Epithelial cell of esophagus (primary cell): Measurements from ENCODE around the gene NEK5.
A peak's percentile ranks its signal among the peaks of the same experiment; 100 is the strongest.

ENCODE experiments used
- DNase-seq: peaks from one replicate; pipeline ENCODE4 v3.0.0; 2010; ENCODE audit warnings: low read depth
- H3K4me3 ChIP-seq: 2 replicates; pipeline ENCODE4 v1.5.1; 2011; ENCODE audit warnings: mild to moderate bottlenecking, low read length, control low read depth
- TF ChIP-seq, protein P1 (sequence below): IDR thresholded peaks from 2 replicates; pipeline ENCODE4 v1.5.1; 2011; ENCODE audit warnings: low read depth, mild to moderate bottlenecking, low read length, control low read depth, inconsistent platforms; ENCODE audit not compliant: insufficient read depth; ENCODE audit errors: missing control alignments

NEK5 gene

DNA sequence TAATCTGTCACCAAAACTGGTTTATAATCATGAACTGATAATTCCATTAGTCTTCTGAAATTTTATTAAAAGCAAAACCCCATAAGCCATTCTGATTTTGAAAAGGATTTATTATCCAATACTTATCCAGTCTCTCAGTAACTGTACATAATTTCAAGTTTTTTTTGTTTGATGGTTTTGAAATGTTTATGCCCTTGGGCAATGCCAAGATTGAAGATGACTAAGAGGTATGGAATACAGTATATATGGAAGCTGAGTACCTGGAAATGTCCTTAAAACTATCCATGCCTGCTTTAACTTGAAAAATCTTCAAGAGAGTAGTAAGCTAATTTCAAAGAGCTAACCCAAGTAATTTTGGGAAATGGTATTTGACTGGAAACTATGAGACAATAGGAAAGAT is 1.8 kb upstream of the NEK5 start:
- DNase-seq, result peak; percentile 54
- TF ChIP-seq, protein P1, sequence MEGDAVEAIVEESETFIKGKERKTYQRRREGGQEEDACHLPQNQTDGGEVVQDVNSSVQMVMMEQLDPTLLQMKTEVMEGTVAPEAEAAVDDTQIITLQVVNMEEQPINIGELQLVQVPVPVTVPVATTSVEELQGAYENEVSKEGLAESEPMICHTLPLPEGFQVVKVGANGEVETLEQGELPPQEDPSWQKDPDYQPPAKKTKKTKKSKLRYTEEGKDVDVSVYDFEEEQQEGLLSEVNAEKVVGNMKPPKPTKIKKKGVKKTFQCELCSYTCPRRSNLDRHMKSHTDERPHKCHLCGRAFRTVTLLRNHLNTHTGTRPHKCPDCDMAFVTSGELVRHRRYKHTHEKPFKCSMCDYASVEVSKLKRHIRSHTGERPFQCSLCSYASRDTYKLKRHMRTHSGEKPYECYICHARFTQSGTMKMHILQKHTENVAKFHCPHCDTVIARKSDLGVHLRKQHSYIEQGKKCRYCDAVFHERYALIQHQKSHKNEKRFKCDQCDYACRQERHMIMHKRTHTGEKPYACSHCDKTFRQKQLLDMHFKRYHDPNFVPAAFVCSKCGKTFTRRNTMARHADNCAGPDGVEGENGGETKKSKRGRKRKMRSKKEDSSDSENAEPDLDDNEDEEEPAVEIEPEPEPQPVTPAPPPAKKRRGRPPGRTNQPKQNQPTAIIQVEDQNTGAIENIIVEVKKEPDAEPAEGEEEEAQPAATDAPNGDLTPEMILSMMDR, result no peak
- H3K4me3 ChIP-seq, result no peak overlapping the region

DNA sequence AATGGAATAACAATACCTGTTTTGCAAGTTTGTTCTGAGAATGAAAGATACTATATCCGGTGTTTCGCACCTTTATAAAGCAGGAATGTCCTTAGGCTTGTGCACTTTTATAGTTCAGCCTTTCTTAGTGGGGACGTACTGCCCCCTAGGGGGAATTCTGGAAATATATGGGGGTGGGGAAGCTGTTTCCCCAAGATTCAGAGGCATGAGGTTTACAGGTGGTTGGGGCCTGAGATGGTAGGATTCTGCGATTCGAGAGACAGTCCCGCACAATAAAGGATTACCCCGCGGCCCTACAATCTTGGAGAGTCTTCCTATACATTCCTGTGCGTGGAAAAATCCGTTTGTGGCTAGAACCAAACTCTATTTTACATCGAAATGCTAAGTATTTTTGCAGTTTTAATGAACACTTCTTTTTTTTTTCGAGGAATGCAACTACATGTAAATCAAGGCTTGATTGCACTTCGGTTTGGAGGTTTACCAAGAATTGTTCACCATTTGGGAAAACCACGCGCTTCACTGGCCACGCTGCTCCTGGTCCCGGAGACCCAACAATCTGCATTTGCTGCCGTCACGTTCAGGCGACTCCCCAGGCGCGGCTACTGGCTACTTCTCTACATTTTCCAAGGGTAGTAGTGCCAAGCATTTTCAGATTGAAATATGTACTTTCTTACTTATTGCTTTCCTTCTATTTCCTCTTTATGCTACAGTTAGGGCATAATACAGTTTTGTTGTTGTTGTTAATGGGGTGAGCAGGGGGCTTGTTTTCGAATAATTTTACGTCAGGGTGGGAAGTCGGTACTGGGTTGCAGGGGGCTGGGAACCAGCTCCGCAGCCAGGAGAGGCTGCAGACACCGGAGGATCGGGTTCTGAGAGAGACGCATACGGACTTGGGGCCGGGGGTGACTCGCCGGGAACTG is 830 bp downstream of the NEK5 start:
- TF ChIP-seq, protein P1, result peak; percentile 87
- peak overlapping the region; percentile 59 for H3K4me3 ChIP-seq
- peak; percentile 80 for DNase-seq

DNA sequence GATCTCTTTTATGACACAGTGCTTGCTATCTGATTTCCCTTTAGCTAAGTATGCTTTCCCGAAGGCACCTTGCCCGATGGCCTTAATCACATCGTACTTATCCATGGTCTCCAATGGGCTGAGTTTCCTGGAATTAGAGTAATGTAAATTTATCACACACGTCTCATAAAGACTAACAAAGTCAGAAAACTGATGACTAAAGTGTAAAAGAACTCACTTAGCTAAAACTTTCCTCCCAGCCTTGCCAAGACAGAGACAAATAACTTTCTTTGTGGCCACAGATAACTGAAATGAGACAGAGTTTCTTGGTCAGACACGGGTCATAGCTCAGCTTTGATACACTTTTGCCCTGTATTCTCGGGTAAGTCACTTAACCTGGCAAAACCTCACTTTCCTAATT is 1.5 kb downstream of the NEK5 start:
- TF ChIP-seq, protein P1, result no peak
- H3K4me3 ChIP-seq, result no peak overlapping the region
- no peak for DNase-seq

DNA sequence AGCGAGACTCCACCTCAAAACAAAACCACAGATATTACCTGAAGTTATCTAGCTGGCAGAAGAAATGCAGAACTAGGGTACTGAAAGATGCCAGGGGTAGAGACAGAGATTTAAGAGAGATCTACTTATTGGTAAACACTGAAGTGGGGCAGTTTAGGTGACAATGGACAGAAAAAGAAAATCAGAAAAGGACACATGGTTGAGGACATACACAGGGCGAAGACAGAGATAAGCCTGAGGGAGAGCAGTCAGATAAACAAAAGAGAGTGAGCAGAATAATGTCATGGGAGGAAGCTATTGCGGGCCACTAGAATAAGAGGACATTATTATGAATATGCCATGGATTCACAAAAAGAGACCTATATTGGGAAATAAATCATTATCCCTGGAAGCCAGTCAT is 3.3 kb downstream of the NEK5 start:
- no peak overlapping the region for H3K4me3 ChIP-seq
- TF ChIP-seq, protein P1, result no peak
- DNase-seq, result no peak

DNA sequence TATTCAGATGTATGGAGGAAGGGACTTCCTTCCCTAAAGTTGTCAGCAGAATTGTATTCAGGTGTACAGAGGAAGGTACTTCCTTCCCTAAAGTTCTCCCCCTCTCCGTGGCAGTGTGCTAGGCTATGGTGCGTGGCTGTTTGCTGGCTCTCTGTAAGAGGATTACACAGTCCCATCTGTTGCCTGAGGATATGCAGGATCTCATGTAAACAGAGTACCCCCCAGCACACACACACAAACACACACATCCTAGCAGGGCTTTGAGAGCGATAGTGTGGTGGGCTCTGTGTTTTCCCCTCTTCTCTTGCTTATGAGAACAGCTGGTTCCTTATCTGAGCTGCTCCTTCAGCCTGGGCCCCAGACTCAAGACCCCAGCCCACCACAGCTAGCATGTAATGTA is 10.3 kb downstream of the NEK5 start:
- no peak overlapping the region for H3K4me3 ChIP-seq
- TF ChIP-seq, protein P1, result no peak
- no peak for DNase-seq

DNA sequence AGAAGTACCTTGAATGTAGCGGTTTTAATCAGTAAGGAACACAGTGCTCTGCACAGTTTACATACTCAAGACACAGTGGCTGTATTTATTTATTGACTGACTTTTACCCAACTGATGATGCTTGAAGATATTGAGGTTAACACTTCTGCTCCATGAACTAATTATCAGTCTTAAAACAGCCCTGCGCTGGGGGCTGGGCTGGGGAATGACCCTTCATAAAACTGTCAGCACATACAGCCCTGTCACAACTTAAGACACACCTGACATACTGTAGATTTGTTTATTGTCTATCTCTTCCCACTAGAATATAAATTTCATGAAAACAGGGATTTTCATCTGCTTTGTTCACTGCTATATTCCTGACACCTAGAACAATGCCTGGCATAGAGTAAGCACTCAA is 10.8 kb downstream of the NEK5 start:
- no peak overlapping the region for H3K4me3 ChIP-seq
- TF ChIP-seq, protein P1, result no peak
- no peak for DNase-seq

DNA sequence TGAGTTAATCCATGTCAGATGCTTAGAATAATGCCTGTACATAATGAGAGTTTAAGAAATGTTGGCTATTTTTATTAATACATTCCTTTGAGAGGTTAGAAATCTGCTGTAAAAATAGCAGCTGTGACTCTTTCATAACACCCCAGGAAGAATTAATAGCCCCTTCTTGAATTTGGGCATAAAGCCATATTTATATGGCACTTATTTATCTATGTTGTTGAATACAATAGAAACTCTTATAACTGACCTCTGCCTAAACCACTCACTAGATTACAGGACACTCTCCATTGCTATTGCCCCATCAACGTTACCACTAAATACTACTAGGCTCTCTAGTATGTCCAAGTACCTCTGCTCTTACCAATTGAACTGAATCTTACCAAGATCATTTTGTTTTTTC is 16.3 kb downstream of the NEK5 start:
- no peak overlapping the region for H3K4me3 ChIP-seq
- TF ChIP-seq, protein P1, result no peak
- DNase-seq, result no peak
